DMS79 treated with DMSO at 0.1 percent for 48 hours (cell line): ENCODE results near the gene PLA2G4A.

Source experiments
- DNase-seq: peaks from one replicate; lab custom pipeline; 2025; lab: John Stamatoyannopoulos, UW

Gene PLA2G4A

GRCh38 chr1:187032316-187032981 is 203.7 kb downstream of the PLA2G4A start:
- DNase-seq, result no peak

GRCh38 chr1:187032982-187033692 is 204.4 kb downstream of the PLA2G4A start:
- DNase-seq, result no peak

DNA sequence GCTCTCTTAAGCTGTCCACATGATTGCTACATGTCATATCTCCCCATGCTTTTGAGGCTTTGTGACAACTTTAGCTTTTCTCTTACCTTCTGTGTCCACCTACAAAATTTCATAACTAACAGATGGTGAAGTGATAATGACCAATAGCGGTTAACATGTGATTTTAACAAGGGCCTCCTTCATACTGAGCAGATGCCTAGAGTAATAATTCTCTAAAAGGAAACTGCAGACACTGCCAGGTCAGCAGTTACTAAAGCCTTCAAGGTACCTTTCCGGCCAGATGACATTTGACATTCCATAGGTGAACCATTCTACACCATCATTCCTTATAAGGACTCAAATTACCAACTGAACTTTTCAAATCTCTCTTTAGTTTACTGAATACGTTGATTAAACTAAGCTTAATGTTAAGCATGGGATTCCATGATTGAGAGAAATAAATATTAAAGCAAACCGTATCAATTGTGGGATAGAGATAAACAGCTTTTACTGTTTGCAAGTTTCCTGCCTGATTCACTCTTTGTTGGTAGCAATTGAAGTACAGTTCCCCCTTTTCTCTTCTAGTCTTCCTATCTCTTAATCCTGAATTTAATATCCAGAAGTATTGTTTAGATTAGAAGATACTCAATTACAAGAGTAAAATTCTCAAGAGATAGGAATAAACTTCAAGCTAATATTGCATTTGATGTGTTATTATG is 205.1 kb downstream of the PLA2G4A start:
- DNase-seq, result no peak

GRCh38 chr1:187034501-187034900 is 205.8 kb downstream of the PLA2G4A start:
- DNase-seq, result no peak

- DNase-seq, result no peak
These were observed 209.3 kb downstream of the PLA2G4A start for GRCh38 chr1:187037973-187038553.
